ENCODE results near the gene DDIT4L.

DNA sequence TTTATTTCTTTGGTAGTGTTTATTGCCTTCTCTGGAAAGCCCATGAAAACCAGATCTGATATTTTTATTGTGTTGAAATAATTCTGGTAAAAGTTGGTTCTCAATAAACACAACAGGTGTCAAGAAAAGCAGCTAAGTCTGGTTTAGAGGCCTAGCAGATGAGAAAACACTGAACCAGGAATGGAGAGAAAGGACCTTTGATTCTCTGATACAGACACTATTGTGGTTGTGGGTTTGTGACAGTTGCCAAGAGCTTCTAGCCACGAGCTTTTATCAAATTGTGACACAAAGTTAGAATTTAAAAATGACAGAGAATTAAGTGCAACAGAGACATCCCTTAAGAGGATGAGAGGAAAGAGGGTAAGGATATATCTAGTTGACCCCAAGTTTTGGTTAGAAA, 42.6 kb downstream of the DDIT4L start:
- TF ChIP-seq EZH2 (IDR thresholded peaks at IDR 0.05; ENCODE audit: borderline replicate concordance, insufficient read depth, low read length, poor library complexity, severe bottlenecking) (no peak), SMC3 (conservative IDR thresholded peaks at IDR 0.05; ENCODE audit: poor library complexity) (no peak), CTCF (IDR thresholded peaks at IDR 0.05; ENCODE audit: poor library complexity, severe bottlenecking) (no peak), POLR2AphosphoS5 (IDR thresholded peaks at IDR 0.05) (no peak), EP300 (conservative IDR thresholded peaks at IDR 0.05; ENCODE audit: poor library complexity, severe bottlenecking) (no peak), RAD21 (conservative IDR thresholded peaks at IDR 0.05) (no peak), TAF1 (IDR thresholded peaks at IDR 0.05; ENCODE audit: low read depth) (no peak)
- TF ChIP-seq, protein P1, sequence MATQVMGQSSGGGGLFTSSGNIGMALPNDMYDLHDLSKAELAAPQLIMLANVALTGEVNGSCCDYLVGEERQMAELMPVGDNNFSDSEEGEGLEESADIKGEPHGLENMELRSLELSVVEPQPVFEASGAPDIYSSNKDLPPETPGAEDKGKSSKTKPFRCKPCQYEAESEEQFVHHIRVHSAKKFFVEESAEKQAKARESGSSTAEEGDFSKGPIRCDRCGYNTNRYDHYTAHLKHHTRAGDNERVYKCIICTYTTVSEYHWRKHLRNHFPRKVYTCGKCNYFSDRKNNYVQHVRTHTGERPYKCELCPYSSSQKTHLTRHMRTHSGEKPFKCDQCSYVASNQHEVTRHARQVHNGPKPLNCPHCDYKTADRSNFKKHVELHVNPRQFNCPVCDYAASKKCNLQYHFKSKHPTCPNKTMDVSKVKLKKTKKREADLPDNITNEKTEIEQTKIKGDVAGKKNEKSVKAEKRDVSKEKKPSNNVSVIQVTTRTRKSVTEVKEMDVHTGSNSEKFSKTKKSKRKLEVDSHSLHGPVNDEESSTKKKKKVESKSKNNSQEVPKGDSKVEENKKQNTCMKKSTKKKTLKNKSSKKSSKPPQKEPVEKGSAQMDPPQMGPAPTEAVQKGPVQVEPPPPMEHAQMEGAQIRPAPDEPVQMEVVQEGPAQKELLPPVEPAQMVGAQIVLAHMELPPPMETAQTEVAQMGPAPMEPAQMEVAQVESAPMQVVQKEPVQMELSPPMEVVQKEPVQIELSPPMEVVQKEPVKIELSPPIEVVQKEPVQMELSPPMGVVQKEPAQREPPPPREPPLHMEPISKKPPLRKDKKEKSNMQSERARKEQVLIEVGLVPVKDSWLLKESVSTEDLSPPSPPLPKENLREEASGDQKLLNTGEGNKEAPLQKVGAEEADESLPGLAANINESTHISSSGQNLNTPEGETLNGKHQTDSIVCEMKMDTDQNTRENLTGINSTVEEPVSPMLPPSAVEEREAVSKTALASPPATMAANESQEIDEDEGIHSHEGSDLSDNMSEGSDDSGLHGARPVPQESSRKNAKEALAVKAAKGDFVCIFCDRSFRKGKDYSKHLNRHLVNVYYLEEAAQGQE (IDR thresholded peaks at IDR 0.05; ENCODE audit: borderline replicate concordance) = no peak

Measured in neural cell (in vitro differentiated cells).